ENCODE measurements around the gene INHBA. TPM values are rescaled to one million over a fixed set of nuclear protein-coding genes. Genes with fewer than 3 reads are reported as not detected.

The INHBA gene
- total RNA-seq, 1 experiment from 2014 or later, result 1.7 TPM

GRCh38 chr7:41694495-41694894, 8.4 kb downstream of the INHBA start:
- no peak overlapping the region for H3K4me2 ChIP-seq (ENCODE audit: insufficient read depth, insufficient read length, low read length)
- no peak overlapping the region for H3K23ac ChIP-seq (ENCODE audit: insufficient read length, low read depth, low read length)
- no peak overlapping the region for H3K56ac ChIP-seq (ENCODE audit: insufficient read length, low read depth, low read length)
- H3K79me2 ChIP-seq (ENCODE audit: insufficient read depth, low read length), result no peaks in the 10 kb centered on the region
- H3K36me3 Mint-ChIP-seq (ENCODE audit: insufficient read depth in 1 of 3, low read depth in 3 of 3), result no peaks in the 10 kb centered on the region; a peak in 1 of 7 replicates
- no peak overlapping the region for H3K18ac ChIP-seq (ENCODE audit: insufficient read length, low read depth, low read length)
- H2BK12ac ChIP-seq (ENCODE audit: insufficient read length, low read depth, low read length), result no peak overlapping the region
- H4K91ac ChIP-seq (ENCODE audit: insufficient read length, low read depth, low read length), result no peak overlapping the region
- no peaks in the 10 kb centered on the region for H3K9me3 ChIP-seq (ENCODE audit: control insufficient read depth, low read depth, low read length)
- no peak overlapping the region for H3K14ac ChIP-seq (ENCODE audit: insufficient read depth, low read length)
- H2BK120ac ChIP-seq (ENCODE audit: low read depth, low read length, poor library complexity, severe bottlenecking), result no peak overlapping the region
- H3K4ac ChIP-seq (ENCODE audit: low read depth, low read length), result no peak overlapping the region
- no peak overlapping the region for H4K5ac ChIP-seq (ENCODE audit: insufficient read length, low read depth, low read length)
- H3K9me3 Mint-ChIP-seq, result no peaks in the 10 kb centered on the region
- peaks cover 7% of the 10 kb centered on the region for H3K27me3 Mint-ChIP-seq (ENCODE audit: low read depth)
- TF ChIP-seq, protein P1, sequence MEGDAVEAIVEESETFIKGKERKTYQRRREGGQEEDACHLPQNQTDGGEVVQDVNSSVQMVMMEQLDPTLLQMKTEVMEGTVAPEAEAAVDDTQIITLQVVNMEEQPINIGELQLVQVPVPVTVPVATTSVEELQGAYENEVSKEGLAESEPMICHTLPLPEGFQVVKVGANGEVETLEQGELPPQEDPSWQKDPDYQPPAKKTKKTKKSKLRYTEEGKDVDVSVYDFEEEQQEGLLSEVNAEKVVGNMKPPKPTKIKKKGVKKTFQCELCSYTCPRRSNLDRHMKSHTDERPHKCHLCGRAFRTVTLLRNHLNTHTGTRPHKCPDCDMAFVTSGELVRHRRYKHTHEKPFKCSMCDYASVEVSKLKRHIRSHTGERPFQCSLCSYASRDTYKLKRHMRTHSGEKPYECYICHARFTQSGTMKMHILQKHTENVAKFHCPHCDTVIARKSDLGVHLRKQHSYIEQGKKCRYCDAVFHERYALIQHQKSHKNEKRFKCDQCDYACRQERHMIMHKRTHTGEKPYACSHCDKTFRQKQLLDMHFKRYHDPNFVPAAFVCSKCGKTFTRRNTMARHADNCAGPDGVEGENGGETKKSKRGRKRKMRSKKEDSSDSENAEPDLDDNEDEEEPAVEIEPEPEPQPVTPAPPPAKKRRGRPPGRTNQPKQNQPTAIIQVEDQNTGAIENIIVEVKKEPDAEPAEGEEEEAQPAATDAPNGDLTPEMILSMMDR (conservative IDR thresholded peaks at IDR 0.05), result no peak
- H2BK15ac ChIP-seq (ENCODE audit: low read depth, low read length), result no peak overlapping the region
- no peak overlapping the region for H2AK5ac ChIP-seq (ENCODE audit: insufficient read length, low read length)
- H4K20me1 ChIP-seq (ENCODE audit: control insufficient read depth, insufficient read depth, insufficient read length), result no peaks in the 10 kb centered on the region
- no peak overlapping the region for H3K9ac ChIP-seq (ENCODE audit: extremely low read depth, insufficient read length, low read length)
- peaks cover 42 to 46% of the 10 kb centered on the region in 2 experiments for H3K4me1 Mint-ChIP-seq
- no peak overlapping the region for H2BK5ac ChIP-seq (ENCODE audit: insufficient read length, low read length)
- no peaks in the 10 kb centered on the region for H3K79me1 ChIP-seq (ENCODE audit: insufficient read depth, low read depth, low read length, poor library complexity, severe bottlenecking)
- no peak overlapping the region for H2AFZ ChIP-seq (ENCODE audit: low read length)
- peaks cover 2% of the 10 kb centered on the region for H3K23me2 ChIP-seq (ENCODE audit: insufficient read length, low read depth, low read length, poor library complexity, severe bottlenecking)
- WGBS (ENCODE audit: extremely low coverage, insufficient read length, low lambda C conversion rate), result no CpG with 5 or more reads among the region's 6 CpGs
- no peaks in the 10 kb centered on the region for H3K27me3 ChIP-seq (ENCODE audit: insufficient read depth, low read length)
- no peak overlapping the region for H3T11ph ChIP-seq (ENCODE audit: low read length)
- no peak overlapping the region for H3K4me3 Mint-ChIP-seq
- no peak overlapping the region for H2BK20ac ChIP-seq (ENCODE audit: low read depth, low read length, poor library complexity, severe bottlenecking)
- no peak for DNase-seq
- no peak overlapping the region for H3K27ac ChIP-seq (ENCODE audit: insufficient read length, low read depth, low read length)
- H4K8ac ChIP-seq (replicated peaks; ENCODE audit: insufficient read length, low read depth, low read length), result no peak overlapping the region
- H3K4me1 ChIP-seq (ENCODE audit: insufficient read depth, low read length), result peaks cover 4% of the 10 kb centered on the region; the same call in 1 of the 2 replicates
- no peak overlapping the region for H3K27ac Mint-ChIP-seq
